Endothelial cell (in vitro differentiated cells): Measurements from ENCODE around the gene E2F6. TPM values are rescaled to one million over a fixed set of nuclear protein-coding genes. Genes with fewer than 3 reads are reported as not detected.

Experiments used
- DNase-seq: peaks from one replicate; pipeline ENCODE4 v3.0.0; 2021; ENCODE audit warnings: low spot score
- H3K27ac Mint-ChIP-seq: one replicate; pipeline ENCODE4 v1.8.0; 2021; ENCODE audit warnings: mixed read lengths, inconsistent platforms; ENCODE audit not compliant: unreplicated experiment
- H3K27me3 Mint-ChIP-seq: one replicate; pipeline ENCODE4 v1.8.0; 2021; ENCODE audit warnings: mild to moderate bottlenecking, moderate library complexity, mixed read lengths, inconsistent platforms; ENCODE audit not compliant: unreplicated experiment
- H3K36me3 Mint-ChIP-seq: one replicate; pipeline ENCODE4 v1.8.0; 2021; ENCODE audit warnings: mild to moderate bottlenecking, low read depth, mixed read lengths, inconsistent platforms; ENCODE audit not compliant: unreplicated experiment
- H3K4me1 Mint-ChIP-seq: one replicate; pipeline ENCODE4 v1.8.0; 2021; ENCODE audit warnings: mild to moderate bottlenecking, mixed read lengths, inconsistent platforms; ENCODE audit not compliant: unreplicated experiment
- H3K4me3 Mint-ChIP-seq: one replicate; pipeline ENCODE4 v1.8.0; 2021; ENCODE audit warnings: mild to moderate bottlenecking, mixed read lengths, inconsistent platforms; ENCODE audit not compliant: unreplicated experiment
- H3K9me3 Mint-ChIP-seq: one replicate; pipeline ENCODE4 v1.8.0; 2021; ENCODE audit warnings: mixed read lengths, inconsistent platforms; ENCODE audit not compliant: unreplicated experiment
- CTCF ChIP-seq: fragments of 200-600 bp; sonication (generic); IDR thresholded peaks from one replicate; pipeline ENCODE4 v1.5.0; 2021; ENCODE audit warnings: antibody characterized with exemption; ENCODE audit not compliant: unreplicated experiment
- total RNA-seq: library from RNA; stranded (reverse); fragmentation: NEBNext Ultra II Directional; extraction: Animal tissue kit (Norgen Biotek cat#: 25700); gene quantifications from one replicate; pipeline ENCODE4 v1.2.1, GENCODE V29; 2021; ENCODE audit not compliant: unreplicated experiment

Gene E2F6
- total RNA-seq, 1 donor from 2014 or later = 20.4 TPM

- peaks cover 10% of the 10 kb centered on the region for H3K36me3 Mint-ChIP-seq
- TF ChIP-seq CTCF = no peak
- H3K27me3 Mint-ChIP-seq = peaks cover 1% of the 10 kb centered on the region
- peaks cover 12% of the 10 kb centered on the region for H3K4me1 Mint-ChIP-seq
- no peak overlapping the region for H3K4me3 Mint-ChIP-seq
- no peaks in the 10 kb centered on the region for H3K9me3 Mint-ChIP-seq
- no peak overlapping the region for H3K27ac Mint-ChIP-seq
- DNase-seq = no peak
These were observed 9.7 kb downstream of the E2F6 start for GRCh38 chr2:11456251-11456650.

- H3K4me3 Mint-ChIP-seq = no peak overlapping the region
- H3K27ac Mint-ChIP-seq = no peak overlapping the region
- H3K4me1 Mint-ChIP-seq = peaks cover 12% of the 10 kb centered on the region
- no peak for DNase-seq
- peaks cover 1% of the 10 kb centered on the region for H3K27me3 Mint-ChIP-seq
- H3K36me3 Mint-ChIP-seq = peaks cover 10% of the 10 kb centered on the region
- H3K9me3 Mint-ChIP-seq = no peaks in the 10 kb centered on the region
- no peak for TF ChIP-seq CTCF
These were observed 11.1 kb downstream of the E2F6 start for GRCh38 chr2:11454824-11455223.

- H3K9me3 Mint-ChIP-seq = no peaks in the 10 kb centered on the region
- H3K36me3 Mint-ChIP-seq = peaks cover 18% of the 10 kb centered on the region
- no peak for DNase-seq
- no peak overlapping the region for H3K4me3 Mint-ChIP-seq
- no peak for TF ChIP-seq CTCF
- no peak overlapping the region for H3K27ac Mint-ChIP-seq
- H3K4me1 Mint-ChIP-seq = peaks cover 2% of the 10 kb centered on the region
- H3K27me3 Mint-ChIP-seq = no peaks in the 10 kb centered on the region
These were observed 15.2 kb downstream of the E2F6 start for GRCh38 chr2:11450791-11451190.

GRCh38 chr2:11446733-11447248 lies 19.2 kb downstream of the E2F6 start:
- Mint-ChIP-seq H3K4me1 (no peaks in the 10 kb centered on the region), H3K9me3 (peaks cover 5% of the 10 kb centered on the region), H3K4me3 (no peak overlapping the region), H3K27me3 (no peaks in the 10 kb centered on the region), H3K27ac (no peak overlapping the region), H3K36me3 (peaks cover 37% of the 10 kb centered on the region)
- DNase-seq = peak; percentile 75
- TF ChIP-seq CTCF = peak; percentile 75

- no peak for DNase-seq
- no peak for TF ChIP-seq CTCF
- Mint-ChIP-seq H3K36me3 (peaks cover 52% of the 10 kb centered on the region), H3K4me1 (no peaks in the 10 kb centered on the region), H3K9me3 (peaks cover 5% of the 10 kb centered on the region), H3K27me3 (no peaks in the 10 kb centered on the region), H3K27ac (no peak overlapping the region), H3K4me3 (no peak overlapping the region)
These were observed 21.2 kb downstream of the E2F6 start for GRCh38 chr2:11444737-11445136.
